Measurements from ENCODE around the gene DYNC1I1. TPM values are rescaled to one million over a fixed set of nuclear protein-coding genes. Genes with fewer than 3 reads are reported as not detected.

The DYNC1I1 gene
- total and polyA plus RNA-seq, 2 experiments from 2014 or later: 0.53 to 1.4 TPM

DNA sequence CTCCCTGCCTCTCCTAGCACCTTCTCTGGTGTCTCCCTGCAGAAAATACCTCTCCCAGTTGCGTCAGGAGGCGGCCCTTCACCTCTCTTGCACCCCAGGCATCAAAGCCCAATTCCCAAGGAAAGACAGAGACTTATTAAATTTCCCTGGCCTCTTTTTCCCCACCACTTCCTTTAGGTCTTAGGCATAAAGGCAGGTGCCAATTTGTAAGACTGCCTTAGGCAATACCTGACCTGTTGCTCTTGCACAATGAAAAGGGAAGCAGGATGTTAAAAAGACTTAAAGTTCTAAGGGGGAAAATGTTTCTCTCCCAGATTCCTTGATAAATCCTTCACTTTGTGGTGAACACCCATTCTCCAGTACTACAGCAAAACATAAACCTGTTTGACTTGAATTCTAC lies 362.9 kb downstream of the DYNC1I1 start:
- Histone ChIP-seq H3F3A (ENCODE audit: insufficient read depth) (no peaks in the 10 kb centered on the region), H3K4me2 (ENCODE audit: unreplicated experiment) (no peak overlapping the region), H3K9me3 (ENCODE audit: low read depth) (no peaks in the 10 kb centered on the region), H3K27ac (no peak overlapping the region), H3K4me3 (no peak overlapping the region), H3K4me1 (ENCODE audit: insufficient read depth) (no peaks in the 10 kb centered on the region), H3K9ac (no peak overlapping the region), H2AFZ (no peak overlapping the region), H3K36me3 (ENCODE audit: low read depth) (no peaks in the 10 kb centered on the region), H3K79me2 (ENCODE audit: insufficient read depth) (no peaks in the 10 kb centered on the region), H3K9me2 (ENCODE audit: insufficient read depth) (no peaks in the 10 kb centered on the region), H3K27me3 (replicated peaks; ENCODE audit: insufficient read depth) (no peaks in the 10 kb centered on the region), H4K20me1 (ENCODE audit: insufficient read depth) (no peaks in the 10 kb centered on the region)
- no peak for DNase-seq
- WGBS, 2 experiments (ENCODE audit: low coverage in 1 of 2, low lambda C conversion rate in 2 of 2, missing lambda C conversion rate in 2 of 2): 100% methylated on average over 2 of the region's 2 CpGs
- no peak for TF ChIP-seq EZH2 (IDR thresholded peaks at IDR 0.05; ENCODE audit: insufficient read depth, poor library complexity, severe bottlenecking)
- in situ Hi-C loops (cut with MboI): no loop called here

DNA sequence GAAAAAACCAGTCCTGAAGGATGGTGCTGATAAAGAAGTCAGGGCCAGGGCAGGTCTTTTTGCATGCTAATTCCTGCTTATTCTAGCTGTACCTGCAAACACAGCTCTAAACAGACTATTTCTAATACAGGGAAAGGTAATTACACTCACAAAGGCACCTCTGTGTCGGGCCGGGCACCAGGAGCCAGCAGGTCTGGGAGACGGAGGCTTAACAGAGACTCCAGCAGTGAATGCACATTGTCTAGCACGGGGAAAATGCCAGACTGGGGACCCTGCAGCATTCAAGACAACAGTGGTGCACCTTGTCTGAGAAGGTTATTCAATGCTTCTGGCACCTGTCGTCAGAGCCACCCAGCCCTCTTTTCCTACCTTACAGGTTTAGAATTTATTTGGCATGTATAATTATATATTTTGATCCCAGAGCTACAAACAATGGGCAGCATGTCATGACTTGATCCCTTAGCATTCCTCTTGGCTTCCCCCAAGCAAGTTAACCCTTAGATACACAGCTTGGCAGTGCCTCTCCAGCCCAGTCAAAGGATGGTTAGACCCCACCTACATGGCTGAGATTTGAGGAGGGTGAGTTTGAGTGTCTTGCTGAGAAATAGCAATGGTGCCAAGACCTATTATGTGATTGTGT lies 364.4 kb downstream of the DYNC1I1 start:
- TF ChIP-seq EZH2 (IDR thresholded peaks at IDR 0.05; ENCODE audit: insufficient read depth, poor library complexity, severe bottlenecking): no peak
- TF ChIP-seq EZH2phosphoT487 (IDR thresholded peaks at IDR 0.05; ENCODE audit: insufficient read depth, low read depth): no peak
- Histone ChIP-seq H3K9me2 (ENCODE audit: insufficient read depth) (no peaks in the 10 kb centered on the region), H4K20me1 (ENCODE audit: insufficient read depth) (no peaks in the 10 kb centered on the region), H3K36me3 (ENCODE audit: low read depth) (no peaks in the 10 kb centered on the region), H3K9me3 (ENCODE audit: low read depth) (no peaks in the 10 kb centered on the region), H3K4me3 (no peak overlapping the region), H3K4me1 (ENCODE audit: insufficient read depth) (no peaks in the 10 kb centered on the region), H3K4me2 (ENCODE audit: unreplicated experiment) (no peak overlapping the region), H3F3A (ENCODE audit: insufficient read depth) (no peaks in the 10 kb centered on the region), H3K79me2 (ENCODE audit: insufficient read depth) (no peaks in the 10 kb centered on the region), H3K9ac (no peak overlapping the region), H3K27me3 (replicated peaks; ENCODE audit: insufficient read depth) (no peaks in the 10 kb centered on the region), H3K27ac (no peak overlapping the region), H2AFZ (no peak overlapping the region)
- DNase-seq: no peak
- in situ Hi-C loops (cut with MboI): no loop called here
- WGBS, 2 experiments (ENCODE audit: low coverage in 1 of 2, low lambda C conversion rate in 2 of 2, missing lambda C conversion rate in 2 of 2): 98 to 99% methylated on average over 5 of the region's 5 CpGs

DNA sequence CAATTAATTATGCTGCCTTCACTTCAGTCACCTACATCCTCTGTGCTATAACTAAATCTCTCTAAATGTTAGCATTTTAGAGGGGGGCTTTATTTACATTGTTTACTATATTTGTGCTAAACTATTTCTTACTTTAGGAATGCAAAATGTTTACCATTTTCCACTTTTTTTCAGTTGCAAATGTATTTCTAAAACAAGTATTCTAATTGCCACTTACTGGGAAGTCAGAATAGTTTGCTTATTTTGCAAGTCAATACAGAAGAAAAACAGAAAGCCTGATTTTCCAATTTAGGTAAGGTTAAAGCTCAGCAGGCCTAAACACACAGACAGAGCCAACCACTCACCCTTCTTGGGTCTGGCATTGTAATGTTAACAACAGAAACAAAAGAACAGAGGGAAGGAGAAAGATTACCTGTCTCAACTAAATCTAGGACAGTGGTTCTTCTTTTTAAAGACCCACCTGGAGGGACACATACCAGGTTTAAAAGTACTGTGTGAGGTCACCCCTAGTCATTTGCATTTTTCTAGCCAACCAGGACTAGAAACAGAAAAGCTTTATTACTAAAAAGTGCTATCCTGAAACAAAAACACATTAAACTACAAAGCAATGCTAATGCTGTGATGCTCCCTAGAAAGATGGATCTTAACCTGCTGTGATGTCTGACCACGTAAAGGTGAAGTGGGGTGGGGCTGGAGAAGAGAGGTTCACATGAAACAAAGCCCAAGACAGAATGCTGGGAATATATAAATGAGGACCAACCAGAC lies 371.3 kb downstream of the DYNC1I1 start:
- H3K27me3 ChIP-seq (replicated peaks; ENCODE audit: insufficient read depth): no peaks in the 10 kb centered on the region
- H3K36me3 ChIP-seq (ENCODE audit: low read depth): no peaks in the 10 kb centered on the region
- no peaks in the 10 kb centered on the region for H3K9me2 ChIP-seq (ENCODE audit: insufficient read depth)
- in situ Hi-C loops (cut with MboI): no loop called here
- 96 to 100% methylated on average over 1 of the region's 1 CpG for WGBS, 2 experiments (ENCODE audit: low coverage in 1 of 2, low lambda C conversion rate in 2 of 2, missing lambda C conversion rate in 2 of 2)
- no peak overlapping the region for H2AFZ ChIP-seq
- no peak overlapping the region for H3K4me2 ChIP-seq (ENCODE audit: unreplicated experiment)
- no peaks in the 10 kb centered on the region for H3K9me3 ChIP-seq (ENCODE audit: low read depth)
- no peaks in the 10 kb centered on the region for H3F3A ChIP-seq (ENCODE audit: insufficient read depth)
- TF ChIP-seq EZH2 (IDR thresholded peaks at IDR 0.05; ENCODE audit: insufficient read depth, poor library complexity, severe bottlenecking): no peak
- no peak for TF ChIP-seq EZH2phosphoT487 (IDR thresholded peaks at IDR 0.05; ENCODE audit: insufficient read depth, low read depth)
- DNase-seq: no peak
- H3K27ac ChIP-seq: no peak overlapping the region
- H3K9ac ChIP-seq: no peak overlapping the region
- H3K79me2 ChIP-seq (ENCODE audit: insufficient read depth): no peaks in the 10 kb centered on the region
- H4K20me1 ChIP-seq (ENCODE audit: insufficient read depth): no peaks in the 10 kb centered on the region
- no peak overlapping the region for H3K4me3 ChIP-seq
- H3K4me1 ChIP-seq (ENCODE audit: insufficient read depth): no peaks in the 10 kb centered on the region

DNA sequence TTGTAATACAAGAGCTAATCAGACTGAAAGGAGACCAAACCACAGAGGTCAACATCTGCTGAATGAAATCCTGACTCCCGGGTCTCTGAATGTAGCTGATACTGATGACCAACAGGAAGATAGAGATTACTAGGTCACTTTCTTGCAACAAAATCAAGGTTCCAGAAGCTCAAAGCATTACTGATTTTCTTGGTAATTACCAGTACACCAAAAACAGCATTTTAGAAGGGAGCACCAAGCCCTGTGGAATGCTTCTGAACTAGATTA lies 371.8 kb downstream of the DYNC1I1 start:
- Histone ChIP-seq H3K9me3 (ENCODE audit: low read depth) (no peaks in the 10 kb centered on the region), H3K36me3 (ENCODE audit: low read depth) (no peaks in the 10 kb centered on the region), H3K4me3 (no peak overlapping the region), H3K27ac (no peak overlapping the region), H3K4me1 (ENCODE audit: insufficient read depth) (no peaks in the 10 kb centered on the region), H2AFZ (no peak overlapping the region), H3K79me2 (ENCODE audit: insufficient read depth) (no peaks in the 10 kb centered on the region), H3K4me2 (ENCODE audit: unreplicated experiment) (no peak overlapping the region), H4K20me1 (ENCODE audit: insufficient read depth) (no peaks in the 10 kb centered on the region), H3K9ac (no peak overlapping the region), H3K9me2 (ENCODE audit: insufficient read depth) (no peaks in the 10 kb centered on the region), H3K27me3 (replicated peaks; ENCODE audit: insufficient read depth) (no peaks in the 10 kb centered on the region), H3F3A (ENCODE audit: insufficient read depth) (no peaks in the 10 kb centered on the region)
- DNase-seq: no peak
- 92 to 96% methylated on average over 1 of the region's 1 CpG for WGBS, 2 experiments (ENCODE audit: low coverage in 1 of 2, low lambda C conversion rate in 2 of 2, missing lambda C conversion rate in 2 of 2)
- TF ChIP-seq EZH2 (IDR thresholded peaks at IDR 0.05; ENCODE audit: insufficient read depth, poor library complexity, severe bottlenecking): no peak
- TF ChIP-seq EZH2phosphoT487 (IDR thresholded peaks at IDR 0.05; ENCODE audit: insufficient read depth, low read depth): no peak
- in situ Hi-C loops (cut with MboI): no loop called here

Other genes starting within 250 kb of the DYNC1I1 start
- gene PDK4, start 176.0 kb upstream of the DYNC1I1 start, total RNA-seq (2014; rRNA removed; shearing (Covaris generic)): 1.0 and 1.5 TPM in 2 replicates
- gene PDK4, start 176.0 kb upstream of the DYNC1I1 start, polyA plus RNA-seq (2016; fragmentation: Nextera tagmentation; extraction: Ambion mirVana): 1.2 and 1.4 TPM in 2 replicates